GM18507 (cell line): ENCODE data around the gene CALHM2.
"Not testable (repeated sequence)": the region's sequence is repeated elsewhere in the genome, so short reads cannot be mapped to it uniquely, and the experiment has no call there.

ENCODE experiments used
- DNase-seq: peaks from one replicate; pipeline ENCODE4 v3.0.0; 2011; ENCODE audit warnings: low read depth; ENCODE audit not compliant: insufficient read length; ENCODE audit errors: extremely low spot score
- FAIRE-seq: peaks from 2 replicates; lab custom pipeline; 2011; peaks lifted over from hg19 to GRCh38; lab: Jason Lieb, UNC

CALHM2 gene

DNA sequence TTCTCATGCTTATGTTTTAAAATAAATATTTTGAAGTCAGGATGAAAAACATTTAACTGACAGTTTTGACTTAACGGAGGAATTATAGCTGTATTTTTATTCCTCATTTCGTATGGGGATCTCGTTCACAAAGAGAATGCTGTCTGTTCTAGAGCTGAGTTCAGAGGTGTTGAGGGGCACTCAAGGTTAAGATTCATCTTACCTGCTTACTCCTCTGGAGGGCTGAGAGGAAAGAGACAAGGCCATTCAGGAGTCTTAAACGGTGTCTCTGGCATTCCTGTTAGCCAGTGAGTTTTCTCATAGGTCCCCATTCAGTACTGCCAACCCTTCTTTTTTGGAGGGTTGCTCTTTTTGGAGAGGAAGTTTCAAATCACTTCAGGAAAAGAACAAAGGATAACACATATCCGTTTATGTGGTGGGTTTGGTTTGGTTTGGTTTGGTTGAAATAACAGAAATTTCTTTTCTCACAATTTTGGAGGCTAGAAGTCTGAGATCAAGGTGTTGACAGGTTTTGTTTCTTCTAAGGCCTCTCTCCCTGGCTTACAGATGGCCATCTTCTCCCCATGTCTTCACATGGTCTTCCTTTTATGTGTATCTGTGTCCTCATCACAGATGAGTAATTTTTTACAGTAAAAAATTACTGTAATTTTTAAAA, 23.1 kb downstream of the CALHM2 start:
- FAIRE-seq: no peak
- no peak for DNase-seq

- no peak for FAIRE-seq
- no peak for DNase-seq
These were observed 24.3 kb downstream of the CALHM2 start for GRCh38 chr10:103427866-103428265.

DNA sequence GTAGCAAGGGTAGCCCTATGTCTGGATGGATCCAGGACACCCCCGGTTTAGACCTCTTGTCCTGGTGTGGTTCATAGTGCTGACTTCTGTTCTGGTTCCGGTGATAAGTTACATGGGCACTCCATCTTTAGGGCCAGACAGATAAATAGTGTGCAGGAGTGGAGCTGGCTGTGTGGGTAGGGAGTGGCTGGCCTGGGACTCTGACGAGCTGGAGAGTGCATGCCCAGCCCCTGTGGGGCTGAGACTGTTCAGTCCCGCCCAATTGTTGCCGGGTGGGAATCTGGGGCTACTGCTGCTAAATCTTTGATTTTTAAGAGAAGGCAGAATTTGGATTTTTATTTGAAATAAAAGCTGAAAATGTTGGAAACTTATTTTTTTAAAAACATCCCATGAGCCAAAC, 28.4 kb downstream of the CALHM2 start:
- no peak for FAIRE-seq

GRCh38 chr10:103419101-103419500, 33.1 kb downstream of the CALHM2 start:
- DNase-seq: no peak
- no peak for FAIRE-seq

More for the DNA sequence above, 28.4 kb downstream of the CALHM2 start:
- no peak for DNase-seq

- no peak for DNase-seq
- no peak for FAIRE-seq
These were observed 34.6 kb downstream of the CALHM2 start for GRCh38 chr10:103417601-103418000.

DNA sequence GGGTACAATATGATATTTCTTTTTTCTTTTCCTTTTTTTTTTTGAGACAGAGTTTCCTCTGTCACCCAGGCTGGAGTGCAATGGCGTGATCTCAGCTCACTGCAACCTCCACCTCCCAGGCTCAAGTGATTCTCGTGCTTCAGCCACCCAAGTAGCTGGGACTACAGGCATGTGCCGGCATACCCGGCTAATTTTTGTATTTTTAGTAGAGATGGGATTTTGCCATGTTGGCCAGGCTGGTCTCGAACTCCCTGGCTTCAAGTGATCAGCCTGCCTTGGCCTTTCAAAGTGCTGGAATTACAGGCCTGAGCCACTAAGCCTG, 35.1 kb downstream of the CALHM2 start:
- not testable (repeated sequence) for DNase-seq, FAIRE-seq

DNA sequence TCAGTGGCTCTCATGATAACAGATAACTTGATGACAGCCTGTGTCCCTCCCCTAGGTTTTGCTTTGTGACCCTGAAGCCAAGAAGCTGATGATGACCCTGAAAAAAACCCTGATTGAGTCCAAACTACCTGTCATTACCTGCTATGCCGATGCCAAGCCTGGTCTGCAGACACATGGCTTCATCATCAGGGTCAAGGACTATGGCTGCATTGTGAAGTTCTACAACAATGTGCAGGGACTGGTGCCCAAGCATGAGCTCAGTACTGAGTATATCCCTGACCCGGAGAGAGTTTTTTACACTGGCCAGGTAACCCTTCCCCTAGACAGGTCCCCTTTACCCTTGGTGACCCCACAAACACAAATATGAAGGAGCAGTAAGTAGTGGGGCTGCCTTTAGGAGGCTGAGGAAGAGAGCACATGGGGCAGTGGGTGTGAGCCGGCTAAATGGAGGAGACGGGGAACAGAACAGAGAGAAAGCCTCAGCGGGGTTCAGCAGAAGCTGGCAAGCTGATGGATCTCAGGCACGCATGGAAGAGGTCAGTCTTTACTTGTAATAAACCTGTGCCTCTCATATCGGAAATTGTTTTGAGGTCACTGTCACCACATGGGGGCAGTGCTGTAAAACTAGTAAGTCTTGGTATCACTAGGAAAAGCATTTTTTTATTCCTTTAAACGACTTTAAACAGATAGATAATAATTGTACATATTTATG, 35.6 kb downstream of the CALHM2 start:
- DNase-seq (peak; percentile 28), FAIRE-seq (peak; percentile 82)

GRCh38 chr10:103415581-103415980, 36.6 kb downstream of the CALHM2 start:
- DNase-seq (no peak), FAIRE-seq (no peak)

- DNase-seq (no peak), FAIRE-seq (no peak)
These were observed 38.6 kb downstream of the CALHM2 start for GRCh38 chr10:103413564-103413963.

DNA sequence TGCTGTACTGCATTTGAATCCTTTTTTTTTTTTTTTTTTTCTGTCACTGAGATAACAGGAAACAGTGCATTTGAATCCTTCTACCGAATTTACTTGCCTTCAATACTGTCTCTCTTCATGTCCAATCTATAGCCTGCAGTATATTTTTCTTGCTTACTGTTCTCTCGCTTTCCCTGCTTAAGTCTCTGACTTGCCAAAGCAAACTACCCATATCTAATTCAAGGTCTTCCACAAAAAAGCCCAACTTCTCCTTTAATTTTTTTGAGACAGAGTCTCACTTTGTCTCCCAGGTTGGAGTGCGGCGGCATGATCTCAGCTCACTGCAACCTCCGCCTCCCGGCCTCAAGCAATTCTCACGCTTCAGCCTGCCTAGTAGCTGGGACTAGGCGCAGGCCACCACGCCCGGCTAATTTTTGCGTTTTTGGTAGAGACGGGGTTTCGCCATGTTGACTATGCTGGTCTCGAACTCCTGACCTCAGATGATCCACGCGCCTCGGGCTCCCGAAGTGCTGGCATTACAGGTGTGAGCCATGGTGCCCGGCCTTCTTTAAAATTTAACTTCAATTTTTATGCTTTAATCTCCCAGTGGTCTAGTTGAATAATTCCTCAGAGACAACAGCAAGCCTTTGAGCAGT, 54.9 kb downstream of the CALHM2 start:
- no peak for DNase-seq
- no peak for FAIRE-seq

GRCh38 chr10:103396789-103397087, 55.4 kb downstream of the CALHM2 start:
- FAIRE-seq: no peak
- no peak for DNase-seq
